GM13977 (cell line): ENCODE data around the gene TMEM200A.

Experiments used
- DNase-seq: peaks from one replicate; pipeline ENCODE4 v3.0.0; 2012; ENCODE audit warnings: low spot score
- in situ Hi-C: fragments of 300-500 bp; cut with MboI; formaldehyde crosslinking; loops from one replicate; pipeline ENCODE4 v1.12.0; 2022; ENCODE audit warnings: low sequenced_read_pairs, low pct_unique_long_range_greater_than_20kb, mixed read lengths, inconsistent platforms; ENCODE audit not compliant: unreplicated experiment
- TF ChIP-seq, protein P1 (sequence below): IDR thresholded peaks from 2 replicates; pipeline ENCODE4 v1.5.1; 2012; ENCODE audit warnings: mild to moderate bottlenecking, control low read depth; ENCODE audit not compliant: insufficient read depth; ENCODE audit errors: extremely low read depth, missing control alignments

Gene TMEM200A

DNA sequence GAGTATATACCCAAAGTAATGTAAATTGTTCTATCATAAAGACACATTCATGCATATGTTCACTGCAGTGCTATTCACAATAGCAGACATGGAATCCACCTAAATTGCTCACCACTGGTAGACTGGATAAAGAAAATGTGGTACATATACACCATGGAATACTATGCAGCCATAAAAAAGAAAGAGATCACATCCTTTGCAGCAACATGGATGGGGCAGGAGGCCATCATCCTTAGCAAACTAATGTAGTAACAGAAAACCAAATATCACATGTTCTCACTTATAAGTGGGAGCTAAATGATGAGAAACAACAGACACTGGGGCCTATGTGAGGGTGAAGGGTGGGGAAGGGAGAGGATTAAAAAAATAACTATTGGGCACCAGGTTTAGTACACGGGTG lies 11.5 kb upstream of the TMEM200A start:
- in situ Hi-C loops, result no loop called here
- no peak for DNase-seq
- TF ChIP-seq, protein P1, sequence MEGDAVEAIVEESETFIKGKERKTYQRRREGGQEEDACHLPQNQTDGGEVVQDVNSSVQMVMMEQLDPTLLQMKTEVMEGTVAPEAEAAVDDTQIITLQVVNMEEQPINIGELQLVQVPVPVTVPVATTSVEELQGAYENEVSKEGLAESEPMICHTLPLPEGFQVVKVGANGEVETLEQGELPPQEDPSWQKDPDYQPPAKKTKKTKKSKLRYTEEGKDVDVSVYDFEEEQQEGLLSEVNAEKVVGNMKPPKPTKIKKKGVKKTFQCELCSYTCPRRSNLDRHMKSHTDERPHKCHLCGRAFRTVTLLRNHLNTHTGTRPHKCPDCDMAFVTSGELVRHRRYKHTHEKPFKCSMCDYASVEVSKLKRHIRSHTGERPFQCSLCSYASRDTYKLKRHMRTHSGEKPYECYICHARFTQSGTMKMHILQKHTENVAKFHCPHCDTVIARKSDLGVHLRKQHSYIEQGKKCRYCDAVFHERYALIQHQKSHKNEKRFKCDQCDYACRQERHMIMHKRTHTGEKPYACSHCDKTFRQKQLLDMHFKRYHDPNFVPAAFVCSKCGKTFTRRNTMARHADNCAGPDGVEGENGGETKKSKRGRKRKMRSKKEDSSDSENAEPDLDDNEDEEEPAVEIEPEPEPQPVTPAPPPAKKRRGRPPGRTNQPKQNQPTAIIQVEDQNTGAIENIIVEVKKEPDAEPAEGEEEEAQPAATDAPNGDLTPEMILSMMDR, result no peak

DNA sequence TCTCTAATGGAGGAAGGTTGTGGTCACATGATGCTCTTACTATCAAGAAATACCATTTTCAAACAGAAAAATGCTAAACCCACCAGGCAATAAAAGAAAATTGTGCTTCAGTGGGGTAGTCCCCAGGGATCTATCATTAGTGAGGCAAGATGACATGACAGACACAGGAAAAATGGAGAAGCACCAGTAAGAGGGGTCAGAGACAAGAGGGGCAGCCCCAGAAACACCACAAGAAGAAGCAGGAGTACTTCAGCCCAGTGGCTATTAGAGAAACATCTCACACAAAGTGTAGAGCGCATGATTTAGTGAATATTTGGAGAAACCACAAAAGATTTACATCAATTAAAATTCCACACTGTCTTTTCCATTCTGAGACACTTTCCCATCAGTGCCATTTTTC lies 10.2 kb upstream of the TMEM200A start:
- in situ Hi-C loops, result no loop called here
- TF ChIP-seq, protein P1, result no peak
- DNase-seq, result no peak

DNA sequence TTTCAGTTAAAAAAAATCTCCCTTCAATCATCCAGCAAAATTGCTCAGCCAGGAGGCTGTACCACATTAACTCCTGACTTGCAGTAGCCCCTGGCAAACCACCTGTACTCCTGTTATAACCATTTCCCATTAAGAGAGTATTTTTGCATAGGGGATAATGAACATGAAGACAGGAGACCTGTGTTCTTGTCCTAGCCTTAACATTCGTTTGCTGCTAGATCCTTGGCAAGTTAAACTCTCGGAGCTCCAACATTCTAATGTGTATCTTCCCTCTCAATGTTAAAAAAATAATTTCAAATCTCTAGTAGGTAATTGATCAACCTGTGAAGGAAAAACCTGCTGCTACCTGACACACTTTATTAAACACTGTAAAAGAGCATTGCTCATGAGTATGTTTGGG lies 8.4 kb upstream of the TMEM200A start:
- in situ Hi-C loops, result no loop called here
- DNase-seq, result no peak
- TF ChIP-seq, protein P1, result no peak

DNA sequence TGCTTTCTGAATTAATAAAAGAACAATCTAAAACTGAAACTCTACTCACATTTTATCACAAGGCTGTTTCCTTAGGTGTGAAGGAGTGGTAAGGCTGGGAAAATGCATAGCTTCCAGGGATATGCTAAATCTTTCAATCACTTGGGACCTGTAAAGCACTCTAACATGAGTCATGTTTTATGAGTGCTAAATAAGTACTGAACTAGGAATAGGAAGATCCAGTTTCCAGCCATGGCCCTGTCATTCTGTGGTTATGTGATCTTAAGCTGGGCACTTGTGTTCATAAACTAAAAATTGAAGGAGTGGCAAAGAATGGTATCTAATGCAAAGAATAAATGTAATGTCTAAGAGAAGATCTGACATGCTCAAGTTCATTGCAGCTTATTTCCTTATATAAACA lies 6.1 kb upstream of the TMEM200A start:
- in situ Hi-C loops, result no loop called here
- no peak for DNase-seq
- TF ChIP-seq, protein P1, result no peak

DNA sequence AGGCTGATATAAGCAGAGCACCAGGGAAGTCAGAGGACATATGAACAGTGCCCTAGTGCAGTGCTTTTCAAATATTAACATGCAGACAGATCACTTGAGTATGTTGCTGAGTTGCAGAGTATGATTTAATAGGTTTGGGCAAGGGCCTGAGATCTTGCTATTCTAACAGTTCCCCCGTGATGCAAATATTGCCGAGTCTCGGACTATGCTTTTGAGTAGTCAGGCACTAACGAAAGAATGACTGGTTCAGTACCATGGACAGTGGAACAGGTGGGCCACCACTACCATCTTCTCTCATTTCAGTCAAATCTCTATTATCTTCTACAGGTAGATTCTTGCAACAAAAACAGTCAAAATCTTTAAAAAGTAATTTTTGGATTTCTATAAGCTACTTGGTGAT lies 3.7 kb upstream of the TMEM200A start:
- in situ Hi-C loops, result no loop called here
- no peak for DNase-seq
- TF ChIP-seq, protein P1, result no peak

DNA sequence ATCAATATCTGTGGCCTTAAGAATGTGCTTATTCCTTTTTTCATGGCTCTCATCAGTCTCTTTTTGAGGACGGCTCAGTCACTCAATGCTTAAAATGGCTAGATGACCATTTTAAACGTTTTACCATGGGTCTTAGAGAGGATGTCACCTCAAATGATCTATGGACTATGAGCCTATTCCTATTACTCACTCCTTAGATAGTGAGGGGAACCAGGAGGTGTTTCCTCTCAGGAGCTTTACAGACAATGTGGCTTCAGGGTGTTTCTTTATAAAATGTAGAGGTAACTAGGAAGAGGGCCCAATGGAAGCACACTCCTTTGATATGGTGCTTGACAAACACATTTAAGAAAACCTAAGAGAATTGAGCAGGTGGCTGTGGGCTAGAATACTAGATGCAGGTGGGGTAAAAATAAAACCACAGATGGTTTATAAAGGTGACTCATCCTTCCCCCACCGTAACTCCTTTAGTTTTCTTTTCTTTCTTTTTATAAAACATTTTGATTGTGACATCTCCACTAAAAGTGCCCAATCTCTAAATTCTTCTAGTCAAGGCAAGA lies 1.5 kb upstream of the TMEM200A start:
- TF ChIP-seq, protein P1, result no peak
- in situ Hi-C loops, result no loop called here
- no peak for DNase-seq
